ENCODE measurements around the gene C11orf68.
A peak's percentile ranks its signal among the peaks of the same experiment; 100 is the strongest.

Gene C11orf68

DNA sequence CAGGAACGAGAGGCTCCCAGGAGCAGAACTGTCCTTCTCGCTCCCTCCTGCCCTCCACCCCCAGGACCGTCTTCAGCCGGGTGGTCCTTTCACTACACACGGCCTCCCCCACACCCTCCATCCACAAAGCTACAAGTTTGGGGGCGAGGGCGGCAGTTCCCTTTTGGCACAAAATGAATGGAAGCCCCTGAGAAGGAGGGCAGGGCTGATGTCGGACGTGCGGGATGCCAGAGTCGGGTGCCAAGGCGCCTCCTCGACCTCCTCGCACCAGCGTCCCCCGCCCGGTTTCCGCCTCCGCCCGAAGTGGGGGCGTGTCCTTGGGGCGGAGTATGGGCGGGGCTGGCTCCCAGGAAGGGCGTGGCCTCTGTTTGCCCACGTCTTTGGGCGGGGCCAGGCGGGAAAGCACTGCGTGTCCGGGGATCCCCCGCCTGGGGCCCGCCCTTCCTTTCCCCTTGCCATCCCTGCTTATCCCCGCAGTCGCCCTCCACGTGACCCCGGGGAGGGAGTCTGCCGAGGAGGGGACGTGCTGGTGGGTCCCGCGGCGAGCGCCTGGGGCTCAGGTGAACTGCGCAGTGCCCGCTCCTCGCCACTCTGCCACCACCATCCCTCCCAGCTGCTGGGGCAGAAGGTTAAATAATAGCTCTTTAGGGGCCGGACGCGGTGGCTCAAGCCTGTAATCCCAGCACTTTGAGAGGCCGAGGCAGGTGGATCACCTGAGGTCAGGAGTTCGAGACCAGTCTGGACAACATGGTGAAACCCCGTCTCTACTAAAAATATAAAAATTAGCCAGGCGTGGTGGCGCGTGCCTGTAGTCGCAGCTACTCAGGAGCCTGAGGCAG lies 45.3 kb downstream of the C11orf68 start:
- peaks cover 3% of the 10 kb centered on the region for H3K36me3 Mint-ChIP-seq
- peak; percentile 96 for DNase-seq
- CTCF ChIA-PET, result interaction anchor here (1.6 to 2.1 kb wide), 4 partner anchors 11 to 115 kb away, joined by 3 to 16 read pairs (median 7); partner anchors contain the start of genes FIBP and MUS81
- H3K9me3 Mint-ChIP-seq, result no peaks in the 10 kb centered on the region
- peak overlapping the region; percentile 85 for H3K4me3 Mint-ChIP-seq
- peaks cover 51% of the 10 kb centered on the region for H3K4me1 Mint-ChIP-seq
- peak overlapping the region; percentile 75 for H3K27ac Mint-ChIP-seq
- peaks cover 34% of the 10 kb centered on the region for H3K27me3 Mint-ChIP-seq

DNA sequence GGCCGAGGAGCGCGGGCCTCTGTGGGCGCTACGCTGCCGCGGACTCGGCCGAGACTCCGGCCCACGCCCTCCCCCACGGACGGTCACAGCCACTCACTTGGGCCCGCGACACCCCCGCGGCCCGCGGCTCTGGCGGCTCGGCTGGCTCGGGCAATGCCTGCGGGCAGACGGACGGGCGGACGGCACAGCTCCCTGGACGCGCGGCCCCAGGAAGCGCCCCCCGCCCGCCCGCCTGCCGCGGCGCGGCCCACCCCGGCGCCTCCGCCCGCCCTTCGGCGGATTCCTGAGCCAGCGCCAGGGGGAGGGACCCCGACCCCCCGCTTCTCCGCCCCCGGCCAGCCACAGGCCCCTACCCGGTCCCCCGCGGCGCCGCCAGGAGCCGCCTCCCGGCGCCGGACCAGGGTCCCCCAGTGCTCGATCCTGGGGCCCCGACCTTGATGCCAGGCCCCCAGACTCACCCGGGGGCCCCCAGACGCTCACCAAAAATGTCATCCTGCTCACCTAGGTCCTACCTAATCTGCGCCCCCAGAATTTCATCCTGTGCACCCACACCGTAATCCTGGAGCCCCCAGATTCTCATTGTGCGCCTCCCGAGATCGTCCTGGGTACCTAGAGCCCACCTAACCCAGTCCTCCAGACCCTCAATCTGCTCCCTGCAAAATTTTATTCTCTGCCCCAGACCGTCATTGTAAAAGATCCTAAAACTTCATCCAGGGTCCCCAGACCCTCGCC lies 46.1 kb downstream of the C11orf68 start, which contains the start of gene EFEMP2:
Gene EFEMP2, minus strand, starts transcription at position 215 of the 732 bp plus-strand sequence. CDS start 446 bp downstream, outside the sequence.
- Mint-ChIP-seq H3K4me1 (peaks cover 47% of the 10 kb centered on the region), H3K4me3 (peak within 1 kb of the TSS; percentile 85), H3K36me3 (peaks cover 5% of the 10 kb centered on the region), H3K27ac (peak within 1 kb of the TSS; percentile 75), H3K27me3 (peaks cover 34% of the 10 kb centered on the region), H3K9me3 (no peaks in the 10 kb centered on the region)
- CTCF ChIA-PET, result interaction anchor here (2.0 to 4.8 kb wide), 5 partner anchors 12 to 15 kb away, joined by 8 to 39 read pairs (median 16); partner anchors contain the start of genes FIBP and MUS81
- no peak for DNase-seq

GRCh38 chr11:65871811-65872548 lies 46.9 kb downstream of the C11orf68 start:
- H3K4me3 Mint-ChIP-seq, result peak overlapping the region; percentile 37
- no peaks in the 10 kb centered on the region for H3K9me3 Mint-ChIP-seq
- H3K27me3 Mint-ChIP-seq, result peaks cover 34% of the 10 kb centered on the region
- H3K4me1 Mint-ChIP-seq, result peaks cover 42% of the 10 kb centered on the region
- CTCF ChIA-PET, result interaction anchor here (3.5 to 4.8 kb wide), 3 partner anchors 12 to 16 kb away, joined by 13 to 39 read pairs (median 34); partner anchors contain the start of genes FIBP and MUS81
- DNase-seq, result no peak
- no peak overlapping the region for H3K27ac Mint-ChIP-seq
- peaks cover 11% of the 10 kb centered on the region for H3K36me3 Mint-ChIP-seq

DNA sequence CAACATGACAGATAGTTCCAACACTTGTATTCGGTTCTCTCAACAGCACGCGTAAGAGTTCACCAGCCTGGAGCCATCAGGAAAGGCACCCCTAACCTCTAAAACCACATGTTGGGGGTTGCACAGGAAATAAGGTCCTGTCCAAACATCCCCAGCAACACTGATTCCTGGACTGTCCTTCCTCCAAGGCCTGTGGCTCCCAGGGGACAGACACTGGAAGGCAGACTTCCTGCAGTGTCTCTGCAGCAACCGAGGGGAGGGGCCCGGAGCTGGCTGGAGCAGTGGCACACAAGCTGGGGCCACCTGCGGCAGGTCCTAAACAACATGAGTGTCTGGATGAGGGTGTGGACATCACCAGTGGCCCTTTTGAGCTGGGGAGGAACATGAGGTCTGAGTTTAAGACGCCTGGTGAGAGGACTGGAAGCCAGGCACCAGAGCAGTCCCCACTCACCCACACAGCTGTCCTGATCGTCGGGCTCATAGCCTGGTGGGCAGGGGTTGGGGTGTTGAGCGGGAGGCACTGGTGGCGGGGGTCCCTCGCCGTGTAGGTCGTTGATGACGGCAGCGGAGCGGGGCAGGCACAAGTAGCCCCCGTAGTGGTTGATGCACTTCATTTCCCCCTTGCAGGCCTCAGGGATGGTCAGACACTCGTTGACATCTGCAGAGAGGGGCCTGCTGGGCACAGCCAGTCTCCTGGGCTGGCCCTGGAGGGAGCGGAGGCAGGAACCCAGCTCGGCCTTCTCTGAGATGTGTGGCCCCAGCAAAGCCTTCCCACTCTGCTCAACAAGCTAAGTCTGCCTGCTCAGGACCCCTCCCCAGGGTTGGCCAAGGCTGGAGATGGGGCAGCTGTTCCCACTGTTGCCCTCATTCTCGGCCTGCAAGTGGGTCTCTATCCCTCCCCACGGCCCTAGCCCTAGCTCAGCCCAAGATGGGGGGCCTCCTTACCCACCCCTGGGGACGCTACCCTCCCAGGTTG lies 47.9 kb downstream of the C11orf68 start:
- no peaks in the 10 kb centered on the region for H3K9me3 Mint-ChIP-seq
- H3K4me1 Mint-ChIP-seq, result peaks cover 38% of the 10 kb centered on the region
- peaks cover 34% of the 10 kb centered on the region for H3K27me3 Mint-ChIP-seq
- H3K4me3 Mint-ChIP-seq, result no peak overlapping the region
- H3K36me3 Mint-ChIP-seq, result peaks cover 14% of the 10 kb centered on the region
- DNase-seq, result no peak
- H3K27ac Mint-ChIP-seq, result no peak overlapping the region
- CTCF ChIA-PET, result interaction anchor here (3.5 to 4.8 kb wide), 3 partner anchors 11 to 17 kb away, joined by 13 to 39 read pairs (median 34); partner anchors contain the start of genes FIBP and MUS81

GRCh38 chr11:65870307-65870658 lies 48.6 kb downstream of the C11orf68 start:
- no peak for DNase-seq
- Mint-ChIP-seq H3K36me3 (peaks cover 15% of the 10 kb centered on the region), H3K4me3 (no peak overlapping the region), H3K9me3 (no peaks in the 10 kb centered on the region), H3K4me1 (peaks cover 38% of the 10 kb centered on the region), H3K27ac (no peak overlapping the region), H3K27me3 (peaks cover 34% of the 10 kb centered on the region)
- CTCF ChIA-PET, result interaction anchor here (3.5 to 4.8 kb wide), 3 partner anchors 10 to 17 kb away, joined by 13 to 39 read pairs (median 34); partner anchors contain the start of genes FIBP and MUS81

DNA sequence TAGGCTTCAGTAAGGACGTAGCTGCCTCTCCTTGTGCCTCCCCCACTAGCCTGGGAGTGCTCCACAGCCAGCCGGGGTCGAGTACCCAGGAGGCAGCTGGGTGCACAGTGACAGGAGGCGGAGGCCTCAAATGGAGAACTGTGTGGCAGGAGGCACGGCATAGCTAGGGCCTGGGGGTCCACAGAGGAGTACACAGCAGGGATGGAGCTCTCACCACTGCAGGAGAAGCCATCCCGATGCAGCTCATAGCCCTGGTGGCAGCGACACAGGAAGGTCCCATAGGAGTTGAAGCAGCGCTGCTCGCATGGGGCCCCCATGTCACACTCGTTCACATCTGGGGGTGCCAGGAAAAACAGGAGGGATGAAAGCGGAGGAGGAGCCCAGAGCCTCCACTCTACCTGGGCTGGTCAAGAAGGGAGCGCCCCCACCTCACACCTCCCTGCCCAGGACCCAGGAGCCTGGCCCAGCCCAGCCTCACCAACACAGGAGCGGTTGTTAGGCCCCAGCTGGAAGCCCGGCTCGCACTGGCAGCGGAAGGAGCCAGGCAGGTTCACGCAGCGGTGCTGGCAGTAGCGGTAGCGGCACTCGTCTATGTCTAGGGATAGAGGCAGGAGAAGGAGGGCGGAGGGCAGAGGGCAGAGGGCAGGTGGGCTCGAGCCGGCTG lies 49.1 kb downstream of the C11orf68 start:
- no peak for DNase-seq
- no peaks in the 10 kb centered on the region for H3K9me3 Mint-ChIP-seq
- H3K27me3 Mint-ChIP-seq, result peaks cover 34% of the 10 kb centered on the region
- H3K4me3 Mint-ChIP-seq, result no peak overlapping the region
- peaks cover 19% of the 10 kb centered on the region for H3K36me3 Mint-ChIP-seq
- peaks cover 40% of the 10 kb centered on the region for H3K4me1 Mint-ChIP-seq
- CTCF ChIA-PET, result interaction anchor here (3.5 to 4.8 kb wide), 3 partner anchors 9 to 18 kb away, joined by 13 to 39 read pairs (median 34); partner anchors contain the start of genes FIBP and MUS81
- H3K27ac Mint-ChIP-seq, result no peak overlapping the region

DNA sequence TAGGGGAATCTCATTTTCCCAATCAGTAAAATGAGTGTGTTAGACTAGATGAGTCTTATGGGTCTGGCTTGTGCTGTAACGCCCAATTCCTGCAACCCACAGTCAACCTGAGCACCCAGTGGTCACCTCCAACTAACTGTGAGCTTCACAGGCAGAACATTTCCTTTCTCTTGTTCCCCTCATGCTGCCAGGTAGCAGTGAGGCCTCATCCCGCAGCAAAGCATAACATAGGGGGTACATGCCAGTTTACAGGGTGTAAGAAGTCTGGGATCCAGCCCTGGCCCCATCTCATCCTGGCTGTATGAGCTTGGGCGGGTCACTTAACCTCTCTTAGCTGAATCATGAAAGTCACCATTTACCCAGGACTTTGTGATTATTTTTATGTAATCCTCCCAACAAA lies 50.0 kb downstream of the C11orf68 start:
- DNase-seq, result no peak
- CTCF ChIA-PET, result interaction anchor here (3.5 to 4.8 kb wide), 3 partner anchors 8 to 19 kb away, joined by 13 to 39 read pairs (median 34); partner anchors contain the start of genes FIBP and MUS81
- peaks cover 37% of the 10 kb centered on the region for H3K4me1 Mint-ChIP-seq
- H3K27ac Mint-ChIP-seq, result no peak overlapping the region
- H3K4me3 Mint-ChIP-seq, result no peak overlapping the region
- peaks cover 34% of the 10 kb centered on the region for H3K27me3 Mint-ChIP-seq
- H3K9me3 Mint-ChIP-seq, result no peaks in the 10 kb centered on the region
- H3K36me3 Mint-ChIP-seq, result peaks cover 26% of the 10 kb centered on the region

DNA sequence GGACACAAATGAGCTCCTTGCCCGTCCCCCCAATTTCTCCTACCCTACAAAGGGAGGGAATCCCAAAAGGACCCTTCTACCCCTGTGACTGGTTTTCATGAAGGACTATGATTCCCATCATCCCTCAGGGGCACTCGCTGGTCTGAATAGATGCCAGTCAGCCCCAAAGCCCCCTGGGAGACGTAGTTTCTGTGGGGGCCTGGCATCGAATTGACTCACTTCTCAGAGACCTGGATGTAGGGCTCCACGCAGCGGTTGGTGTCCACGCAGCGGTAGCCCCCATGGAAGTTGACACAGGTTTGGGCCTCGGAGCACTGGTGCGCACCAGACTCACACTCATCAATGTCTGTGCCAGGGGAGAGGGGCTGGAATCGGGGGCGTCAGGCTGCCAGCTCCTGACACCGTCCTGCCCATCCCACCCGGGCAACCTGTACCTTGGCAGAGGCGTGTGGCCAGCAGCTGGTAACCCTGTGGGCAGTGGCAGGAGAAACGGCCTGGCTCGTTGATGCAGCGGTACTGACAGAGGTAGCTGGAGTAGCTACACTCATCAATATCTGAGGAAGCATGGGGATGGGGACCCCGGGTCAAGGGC lies 50.7 kb downstream of the C11orf68 start:
- DNase-seq, result no peak
- CTCF ChIA-PET, result interaction anchor here (4.5 to 4.8 kb wide), 2 partner anchors 8 to 17 kb away, joined by 34 to 39 read pairs; partner anchors contain the start of gene MUS81
- H3K36me3 Mint-ChIP-seq, result peaks cover 31% of the 10 kb centered on the region
- no peak overlapping the region for H3K27ac Mint-ChIP-seq
- H3K9me3 Mint-ChIP-seq, result no peaks in the 10 kb centered on the region
- peaks cover 29% of the 10 kb centered on the region for H3K27me3 Mint-ChIP-seq
- peaks cover 34% of the 10 kb centered on the region for H3K4me1 Mint-ChIP-seq
- no peak overlapping the region for H3K4me3 Mint-ChIP-seq

DNA sequence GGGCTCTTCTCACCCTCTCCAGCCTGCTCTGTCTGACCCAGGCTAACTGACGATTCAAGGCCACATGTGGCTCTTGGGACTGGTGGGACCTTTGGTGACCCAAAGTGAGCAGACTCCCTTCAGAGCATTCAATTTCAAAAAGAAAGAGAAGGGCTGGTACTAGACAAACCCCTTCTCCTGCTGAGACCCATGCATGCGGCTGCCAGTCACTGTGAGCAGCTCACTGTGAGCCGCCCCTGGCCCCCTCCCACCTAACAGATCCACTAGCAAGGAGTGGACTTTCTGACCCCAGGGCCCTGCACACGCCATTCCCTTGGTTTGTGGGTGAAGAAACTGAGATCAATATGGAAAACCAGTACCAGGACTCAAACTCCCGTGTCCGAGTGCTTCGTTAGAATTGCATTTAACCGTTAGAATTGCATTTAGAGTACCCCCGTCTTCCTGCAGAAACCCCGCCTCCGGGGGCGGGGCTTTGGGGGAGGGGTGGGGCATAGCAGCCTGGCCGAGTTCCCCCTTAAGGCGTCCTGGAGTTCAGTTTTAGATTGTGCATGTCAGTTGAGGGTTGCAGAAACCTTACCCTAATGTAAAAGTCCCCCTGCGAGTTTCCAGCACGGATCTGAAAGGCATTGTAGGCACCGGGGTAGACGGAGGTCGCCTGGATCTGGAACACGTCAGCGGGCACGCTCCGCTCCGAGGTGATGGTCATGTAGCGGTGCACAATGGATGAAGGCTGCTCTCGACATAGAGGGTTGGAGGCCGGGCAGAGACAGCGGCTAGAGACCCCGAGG lies 51.4 kb downstream of the C11orf68 start:
- Mint-ChIP-seq H3K36me3 (peaks cover 34% of the 10 kb centered on the region), H3K9me3 (no peaks in the 10 kb centered on the region), H3K4me1 (peaks cover 36% of the 10 kb centered on the region), H3K27me3 (peaks cover 24% of the 10 kb centered on the region), H3K4me3 (no peak overlapping the region), H3K27ac (no peak overlapping the region)
- CTCF ChIA-PET, result interaction anchor here (1.4 to 4.8 kb wide), 2 partner anchors 7 to 21 kb away, joined by 3 to 39 read pairs; partner anchors contain the start of genes FIBP and MUS81
- DNase-seq, result no peak
